Neuronal stem cell (in vitro differentiated cells): ENCODE results near the gene RAB22A.
"Not testable (repeated sequence)": the region's sequence is repeated elsewhere in the genome, so short reads cannot be mapped to it uniquely, and the experiment has no call there.

Source experiments
- DNase-seq: peaks from one replicate; pipeline ENCODE4 v3.0.0-alpha.2; 2013; ENCODE audit warnings: low spot score
- H2AFZ ChIP-seq: one replicate; pipeline ENCODE4 v1.6.1; 2013; ENCODE audit warnings: mild to moderate bottlenecking, low read length, inconsistent platforms
- H2AK5ac ChIP-seq: 2 replicates; pipeline ENCODE4 v1.6.1; 2013; ENCODE audit warnings: low read depth, mild to moderate bottlenecking, inconsistent platforms, low read length, moderate library complexity, mixed read lengths
- H2BK120ac ChIP-seq: 2 replicates; pipeline ENCODE4 v1.6.1; 2013; ENCODE audit warnings: low read depth, mild to moderate bottlenecking, inconsistent platforms, low read length, moderate library complexity, mixed read lengths
- H2BK12ac ChIP-seq: one replicate; pipeline ENCODE4 v1.6.1; 2013; ENCODE audit warnings: low read length, inconsistent platforms
- H2BK15ac ChIP-seq: 2 replicates; pipeline ENCODE4 v1.6.1; 2013; ENCODE audit warnings: mild to moderate bottlenecking, low read length, inconsistent platforms, mixed read lengths
- H2BK5ac ChIP-seq: one replicate; pipeline ENCODE4 v1.6.1; 2013; ENCODE audit warnings: inconsistent platforms, mild to moderate bottlenecking, low read length, moderate library complexity
- H3K14ac ChIP-seq: one replicate; pipeline ENCODE4 v1.6.1; 2013; ENCODE audit warnings: low read length, inconsistent platforms
- H3K18ac ChIP-seq: 2 replicates; pipeline ENCODE4 v1.6.1; 2013; ENCODE audit warnings: low read length, inconsistent platforms
- H3K23ac ChIP-seq: 2 replicates; pipeline ENCODE4 v1.6.1; 2013; ENCODE audit warnings: low read depth, mild to moderate bottlenecking, mixed read lengths, low read length, inconsistent platforms; ENCODE audit not compliant: poor library complexity
- H3K27ac ChIP-seq: replicated peaks from 3 replicates; pipeline ENCODE4 v1.5.1; 2013; ENCODE audit warnings: low read length, inconsistent platforms
- H3K27me3 ChIP-seq, 3 experiments: 2 replicates each; pipeline ENCODE4 v1.6.1; 2013; ENCODE audit warnings: low read length in 3 of 3, mild to moderate bottlenecking in 2 of 3, inconsistent platforms in 1 of 3, low read depth in 1 of 3, mixed read lengths in 1 of 3, moderate library complexity in 1 of 3; ENCODE audit not compliant: control insufficient read depth in 3 of 3, insufficient read depth in 3 of 3
- H3K36me3 ChIP-seq, 2 donors: replicated peaks in 1 of 2; 2 replicates each; pipeline ENCODE4 v1.6.1; 2013; ENCODE audit warnings: low read length in 2 of 2; ENCODE audit not compliant: control insufficient read depth in 2 of 2, insufficient read depth in 2 of 2
- H3K4ac ChIP-seq: 2 replicates; pipeline ENCODE4 v1.6.1; 2013; ENCODE audit warnings: inconsistent platforms, mild to moderate bottlenecking, low read length, moderate library complexity
- H3K4me1 ChIP-seq, 2 donors: 1 replicate in 1 of 2; 2 replicates in 1 of 2; pipeline ENCODE4 v1.6.1; 2013; ENCODE audit warnings: low read length in 2 of 2, low read depth in 1 of 2; ENCODE audit not compliant: control insufficient read depth in 2 of 2, insufficient read depth in 1 of 2
- H3K4me2 ChIP-seq: one replicate; pipeline ENCODE4 v1.6.1; 2013; ENCODE audit warnings: mild to moderate bottlenecking, low read length, inconsistent platforms; ENCODE audit not compliant: insufficient read depth, poor library complexity, severe bottlenecking
- H3K4me3 ChIP-seq, 2 donors: 2 replicates each; pipeline ENCODE4 v1.5.1; 2013; ENCODE audit warnings: low read length in 2 of 2, mild to moderate bottlenecking in 2 of 2, inconsistent platforms in 1 of 2, moderate library complexity in 1 of 2
- H3K79me1 ChIP-seq: one replicate; pipeline ENCODE4 v1.6.1; 2013; ENCODE audit warnings: low read depth, mild to moderate bottlenecking, inconsistent platforms, low read length, moderate library complexity
- H3K9ac ChIP-seq: one replicate; pipeline ENCODE4 v1.6.1; 2013; ENCODE audit warnings: mild to moderate bottlenecking, low read depth, low read length, inconsistent platforms; ENCODE audit not compliant: poor library complexity
- H3K9me3 ChIP-seq, 2 donors: replicated peaks in 1 of 2; 2 replicates each; pipeline versions ENCODE3 to v1.6.1; 2013; ENCODE audit warnings: low read length in 2 of 2, mild to moderate bottlenecking in 2 of 2, inconsistent platforms in 1 of 2, low read depth in 1 of 2, mixed read lengths in 1 of 2, moderate library complexity in 1 of 2; ENCODE audit not compliant: control insufficient read depth in 2 of 2, insufficient read depth in 1 of 2
- H4K8ac ChIP-seq: one replicate; pipeline ENCODE4 v1.6.1; 2013; ENCODE audit warnings: low read depth, mild to moderate bottlenecking, inconsistent platforms, low read length, moderate library complexity
- H4K91ac ChIP-seq: one replicate; pipeline ENCODE4 v1.6.1; 2013; ENCODE audit warnings: low read length, low read depth, mild to moderate bottlenecking, inconsistent platforms; ENCODE audit not compliant: poor library complexity
- WGBS, 2 donors: extraction: QIAGEN DNeasy Blood & Tissue Kit; methylation state at CpG; one replicate each; pipeline ENCODE4 v1.1.7; 2013; ENCODE audit warnings: missing lambda C conversion rate in 2 of 2, mixed read lengths in 1 of 2; ENCODE audit not compliant: insufficient read length in 2 of 2, insufficient replicate concordance in 1 of 2; ENCODE audit errors: extremely low coverage in 2 of 2; 5-methylcytosine and 5-hydroxymethylcytosine counted together

Gene RAB22A

GRCh38 chr20:58362970-58363369 lies 53.5 kb downstream of the RAB22A start:
- H2AFZ ChIP-seq: no peak overlapping the region
- H2AK5ac ChIP-seq: no peak overlapping the region
- H3K14ac ChIP-seq: no peak overlapping the region
- no peak overlapping the region for H4K8ac ChIP-seq
- no peak overlapping the region for H2BK15ac ChIP-seq
- H3K27ac ChIP-seq: no peak overlapping the region
- peaks cover 3 to 13% of the 10 kb centered on the region in 2 donors for H3K4me1 ChIP-seq
- no peak for DNase-seq
- no CpG with 5 or more reads among the region's 4 CpGs for WGBS, 2 donors
- H3K9ac ChIP-seq: no peak overlapping the region
- H2BK120ac ChIP-seq: no peak overlapping the region
- H3K36me3 ChIP-seq: peaks cover 2 to 39% of the 10 kb centered on the region in 2 donors
- no peak overlapping the region for H3K4me2 ChIP-seq
- H2BK12ac ChIP-seq: no peak overlapping the region
- no peak overlapping the region for H3K18ac ChIP-seq
- H3K4me3 ChIP-seq: no peak overlapping the region
- no peaks in the 10 kb centered on the region for H3K27me3 ChIP-seq
- H3K9me3 ChIP-seq: no peaks in the 10 kb centered on the region
- no peak overlapping the region for H2BK5ac ChIP-seq
- H3K79me1 ChIP-seq: no peaks in the 10 kb centered on the region
- H3K23ac ChIP-seq: no peak overlapping the region
- H4K91ac ChIP-seq: no peak overlapping the region
- no peak overlapping the region for H3K4ac ChIP-seq

DNA sequence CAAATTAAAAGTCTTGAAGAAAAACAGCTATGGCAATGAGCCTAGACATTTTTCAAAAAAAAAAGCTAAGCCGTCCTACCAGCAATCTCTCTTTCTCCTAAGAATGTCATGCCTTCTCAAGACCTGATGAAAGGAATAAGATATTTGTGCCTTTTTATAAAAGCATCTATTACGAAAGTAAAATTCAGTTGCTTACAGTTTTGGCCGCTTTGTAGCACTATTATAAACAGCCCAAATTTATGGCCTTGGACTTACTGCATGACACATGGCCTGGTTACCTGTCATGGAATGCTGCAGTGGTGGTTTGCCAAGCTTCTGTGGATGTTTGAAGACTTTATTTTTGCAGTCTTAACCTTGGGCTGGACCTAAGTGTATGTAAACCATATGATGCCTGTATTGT lies 57.4 kb downstream of the RAB22A start:
- no peak overlapping the region for H3K9ac ChIP-seq
- H3K4me1 ChIP-seq: peaks cover 3 to 8% of the 10 kb centered on the region in 2 donors
- DNase-seq: no peak
- no peak overlapping the region for H3K4ac ChIP-seq
- no peak overlapping the region for H2AFZ ChIP-seq
- H3K9me3 ChIP-seq: no peaks in the 10 kb centered on the region
- no CpG with 5 or more reads among the region's 3 CpGs for WGBS, 2 donors
- H2BK5ac ChIP-seq: no peak overlapping the region
- no peak overlapping the region for H4K8ac ChIP-seq
- H3K14ac ChIP-seq: no peak overlapping the region
- H2BK12ac ChIP-seq: no peak overlapping the region
- H3K4me3 ChIP-seq: no peak overlapping the region
- no peaks in the 10 kb centered on the region for H3K27me3 ChIP-seq
- H4K91ac ChIP-seq: no peak overlapping the region
- H3K79me1 ChIP-seq: no peaks in the 10 kb centered on the region
- H3K27ac ChIP-seq: no peak overlapping the region
- no peak overlapping the region for H2BK120ac ChIP-seq
- H3K18ac ChIP-seq: no peak overlapping the region
- H2AK5ac ChIP-seq: no peak overlapping the region
- H3K23ac ChIP-seq: no peak overlapping the region
- no peak overlapping the region for H2BK15ac ChIP-seq
- peaks cover 0 to 9% of the 10 kb centered on the region in 2 donors for H3K36me3 ChIP-seq
- H3K4me2 ChIP-seq: no peak overlapping the region

DNA sequence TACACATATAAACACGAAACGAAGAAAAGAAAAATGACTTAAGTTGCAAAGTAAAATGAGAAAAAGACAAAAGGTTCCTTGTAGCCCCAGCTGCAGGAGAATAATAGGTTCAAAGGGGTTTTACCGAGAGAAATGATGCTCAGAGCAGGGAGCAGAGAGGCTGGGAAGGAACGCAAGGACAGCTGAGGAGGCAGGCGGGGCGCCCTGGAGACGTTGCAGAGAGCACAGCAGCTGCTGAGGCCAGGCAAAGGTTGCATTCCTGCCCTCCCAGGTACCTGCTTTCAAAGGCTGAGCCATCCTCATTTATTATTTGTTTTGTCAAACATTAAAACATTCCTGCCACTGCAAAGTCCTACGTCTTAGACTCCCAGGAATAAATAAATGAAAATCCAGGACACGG lies 63.3 kb downstream of the RAB22A start:
- Histone ChIP-seq H2AFZ (no peak overlapping the region), H3K4me1 (peaks cover 18 to 26% of the 10 kb centered on the region in 2 donors), H3K9ac (no peak overlapping the region), H3K27ac (no peak overlapping the region), H3K4me3 (no peak overlapping the region), H3K4ac (no peak overlapping the region), H3K27me3 (no peaks in the 10 kb centered on the region), H4K91ac (no peak overlapping the region), H4K8ac (no peak overlapping the region), H3K9me3 (peaks cover 0 to 2% of the 10 kb centered on the region in 2 donors), H2AK5ac (no peak overlapping the region), H2BK120ac (no peak overlapping the region), H2BK5ac (no peak overlapping the region), H2BK12ac (no peak overlapping the region), H2BK15ac (no peak overlapping the region), H3K36me3 (no peaks in the 10 kb centered on the region), H3K23ac (no peak overlapping the region), H3K79me1 (no peaks in the 10 kb centered on the region), H3K18ac (no peak overlapping the region), H3K4me2 (no peak overlapping the region), H3K14ac (no peak overlapping the region)
- DNase-seq: peak; percentile 31
- no CpG with 5 or more reads among the region's 9 CpGs for WGBS, 2 donors

GRCh38 chr20:58373296-58373695 lies 63.8 kb downstream of the RAB22A start:
- not testable (repeated sequence) for H2BK15ac ChIP-seq, H2AFZ ChIP-seq, H3K23ac ChIP-seq, H3K18ac ChIP-seq, H2BK120ac ChIP-seq, H3K4me3 ChIP-seq, H3K9ac ChIP-seq, H3K36me3 ChIP-seq, H3K9me3 ChIP-seq, H3K4ac ChIP-seq, H3K79me1 ChIP-seq, H4K91ac ChIP-seq, H3K4me2 ChIP-seq, H4K8ac ChIP-seq, DNase-seq, H2AK5ac ChIP-seq, H3K27ac ChIP-seq, H2BK12ac ChIP-seq, H2BK5ac ChIP-seq, H3K14ac ChIP-seq, H3K27me3 ChIP-seq
- no CpG with 5 or more reads among the region's 8 CpGs for WGBS, 2 donors
- peaks cover 17 to 26% of the 10 kb centered on the region in 2 donors for H3K4me1 ChIP-seq
